ENCODE measurements around the gene AKAP14. TPM values are rescaled to one million over a fixed set of nuclear protein-coding genes. Genes with fewer than 3 reads are reported as not detected.
"Not testable (repeated sequence)": the region's sequence is repeated elsewhere in the genome, so short reads cannot be mapped to it uniquely, and the experiment has no call there.

AKAP14 gene
- total and polyA plus RNA-seq, 7 donors, result 0.19 TPM; not detected in 6

GRCh38 chrX:119960625-119961024 is 64.9 kb downstream of the AKAP14 start:
- no peaks in the 10 kb centered on the region for H3K4me1 ChIP-seq
- H3K9me3 ChIP-seq, result no peaks in the 10 kb centered on the region
- H3K27ac ChIP-seq, result no peak overlapping the region
- no peaks in the 10 kb centered on the region for H3K36me3 ChIP-seq (ENCODE audit: insufficient read depth in 1 of 2, low read depth in 1 of 2)
- intact Hi-C loops (cut with DNase I), result no loop called here
- no peaks in the 10 kb centered on the region for H3K27me3 ChIP-seq (ENCODE audit: insufficient read depth in 3 of 3, low read length in 2 of 3)
- no peak overlapping the region for H3K4me3 ChIP-seq
- no peak for DNase-seq
- TF ChIP-seq CTCF (IDR thresholded peaks at IDR 0.05), result no peak
- no peak for ATAC-seq

- H3K27me3 ChIP-seq (ENCODE audit: insufficient read depth in 3 of 3, low read length in 2 of 3); H3K9me3 ChIP-seq; ATAC-seq; DNase-seq; H3K36me3 ChIP-seq (ENCODE audit: insufficient read depth in 1 of 2, low read depth in 1 of 2); intact Hi-C loops (cut with DNase I); H3K4me3 ChIP-seq; H3K4me1 ChIP-seq; H3K27ac ChIP-seq: not testable (repeated sequence)
- 100% methylated on average over 1 of the region's 1 CpG for WGBS, 3 donors
These were observed 71.1 kb downstream of the AKAP14 start for GRCh38 chrX:119966837-119967236.

Other genes with a start within 250 kb of the AKAP14 start
- 1 to 10 TPM; 2.2 to 3.8 (median 3.0) TPM for gene SEPTIN6, start 202.7 kb upstream of the AKAP14 start, total RNA-seq
- 1 to 10 TPM; 2.3 to 3.1 (median 2.8) TPM for gene SEPTIN6, start 202.7 kb upstream of the AKAP14 start, polyA plus RNA-seq
- not detected for gene SOWAHD, start 137.3 kb upstream of the AKAP14 start, total RNA-seq
- under 1 TPM in 2 of 3 donors, not detected in 1; 0.03 TPM for gene SOWAHD, start 137.3 kb upstream of the AKAP14 start, polyA plus RNA-seq
- 1,000 to 10,000 TPM; 1,072 to 1,581 (median 1,334) TPM for gene RPL39, start 104.3 kb upstream of the AKAP14 start, total RNA-seq
- 1,000 to 10,000 TPM; 4,009 to 6,099 (median 4,489) TPM for gene RPL39, start 104.3 kb upstream of the AKAP14 start, polyA plus RNA-seq
- 10 to 100 TPM in 1 of 4 donors, 1 to 10 TPM in 3; 4.2 to 10.5 (median 5.3) TPM for gene UPF3B, start 42.9 kb upstream of the AKAP14 start, total RNA-seq
- gene UPF3B, start 42.9 kb upstream of the AKAP14 start, polyA plus RNA-seq, result 10 to 100 TPM; 10.3 to 25.4 (median 14.9) TPM
- gene RNF113A, start 24.2 kb upstream of the AKAP14 start, total RNA-seq, result 1 to 10 TPM; 5.5 to 9.7 (median 8.1) TPM
- 10 to 100 TPM; 11.7 to 15.7 (median 14.8) TPM for gene RNF113A, start 24.2 kb upstream of the AKAP14 start, polyA plus RNA-seq
- gene NDUFA1, start 24.1 kb upstream of the AKAP14 start, total RNA-seq, result 100 to 1,000 TPM; 194 to 237 (median 217) TPM
- gene NDUFA1, start 24.1 kb upstream of the AKAP14 start, polyA plus RNA-seq, result 100 to 1,000 TPM; 235 to 327 (median 282) TPM
- 1 to 10 TPM; 6.2 to 7.4 (median 7.2) TPM for gene NKAP, start 47.9 kb downstream of the AKAP14 start, total RNA-seq
- 1 to 10 TPM; 3.4 to 7.5 (median 5.1) TPM for gene NKAP, start 47.9 kb downstream of the AKAP14 start, polyA plus RNA-seq
- not detected for gene RHOXF2B, start 181.8 kb downstream of the AKAP14 start, total RNA-seq
- not detected for gene RHOXF2B, start 181.8 kb downstream of the AKAP14 start, polyA plus RNA-seq
- gene RHOXF1, start 220.0 kb downstream of the AKAP14 start, total RNA-seq, result not detected
- gene RHOXF1, start 220.0 kb downstream of the AKAP14 start, polyA plus RNA-seq, result not detected

All from psoas muscle (tissue), 8 donors.